ENCODE measurements around the gene PRKCA. TPM values are rescaled to one million over a fixed set of nuclear protein-coding genes. Genes with fewer than 3 reads are reported as not detected.

PRKCA gene
- total and polyA plus RNA-seq, 9 of the 15 experiments (the other 6 are each of a cell fraction or from before 2014, with no cell fraction given) = 3.2 to 33.0 (median 17.8) TPM

DNA sequence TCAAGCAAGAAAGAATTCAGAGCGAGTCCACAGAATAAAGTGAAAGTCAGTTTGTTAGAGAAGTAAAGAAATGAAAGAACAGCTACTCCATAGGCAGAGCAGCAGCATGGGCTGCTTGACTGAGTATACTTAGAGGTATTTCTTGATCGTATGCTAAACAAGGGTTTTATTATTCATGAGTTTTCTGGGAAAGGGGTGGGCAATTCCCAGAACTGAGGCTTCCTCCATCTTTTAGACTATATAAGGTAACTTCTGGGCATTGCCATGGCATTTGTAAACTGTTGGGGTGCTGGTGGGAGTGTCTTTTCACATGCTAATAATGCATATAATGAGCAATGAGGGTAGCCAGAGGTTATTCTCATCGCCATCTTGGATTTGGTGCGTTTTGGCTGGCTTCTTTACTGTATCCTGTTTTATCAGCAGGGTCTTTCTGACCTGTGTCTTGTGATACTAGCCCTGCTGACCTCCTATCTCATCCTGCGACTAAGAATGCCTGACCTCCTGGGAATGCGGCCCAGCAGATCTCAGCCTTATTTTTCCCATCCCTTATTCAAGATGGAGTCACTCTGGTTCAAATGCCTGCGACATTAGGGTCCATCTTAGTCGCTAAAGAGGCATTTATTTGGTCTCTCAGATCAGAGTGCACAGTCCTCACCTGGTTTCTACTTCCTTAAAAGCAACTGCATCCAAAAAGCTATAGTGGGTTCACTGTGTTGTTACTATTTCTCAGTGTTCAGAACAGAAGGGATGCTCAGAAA, 432.0 kb downstream of the PRKCA start (continued):
- TF ChIP-seq POU5F1 (IDR thresholded peaks at IDR 0.05; ENCODE audit: borderline replicate concordance, low read depth, low read length, partially characterized antibody) (no peak), CHD4 (IDR thresholded peaks at IDR 0.05; ENCODE audit: insufficient read depth, insufficient replicate concordance, low read depth, low read length, poor library complexity, severe bottlenecking) (no peak), SMAD2 (IDR thresholded peaks at IDR 0.05; ENCODE audit: low read depth, low read length) (no peak), KLF13 (tag; IDR thresholded peaks at IDR 0.05; ENCODE audit: borderline replicate concordance, low read depth) (peak; percentile 36; the same call in 1 of the 2 replicates), THRAP3 (IDR thresholded peaks at IDR 0.05; ENCODE audit: borderline replicate concordance) (no peak), HMBOX1 (IDR thresholded peaks at IDR 0.05) (no peak), ZBTB43 (CRISPR knock-in tag; IDR thresholded peaks at IDR 0.05) (no peak), KLF6 (CRISPR knock-in tag; IDR thresholded peaks at IDR 0.05; ENCODE audit: borderline replicate concordance) (peak; percentile 72; the same call in 1 of the 2 replicates), ZBTB7A (IDR thresholded peaks at IDR 0.05; ENCODE audit: borderline replicate concordance, control insufficient read depth, low read depth, low read length) (no peak), MAX (CRISPR knock-in tag; IDR thresholded peaks at IDR 0.05) (no peak)
- TF ChIP-seq, protein P1, sequence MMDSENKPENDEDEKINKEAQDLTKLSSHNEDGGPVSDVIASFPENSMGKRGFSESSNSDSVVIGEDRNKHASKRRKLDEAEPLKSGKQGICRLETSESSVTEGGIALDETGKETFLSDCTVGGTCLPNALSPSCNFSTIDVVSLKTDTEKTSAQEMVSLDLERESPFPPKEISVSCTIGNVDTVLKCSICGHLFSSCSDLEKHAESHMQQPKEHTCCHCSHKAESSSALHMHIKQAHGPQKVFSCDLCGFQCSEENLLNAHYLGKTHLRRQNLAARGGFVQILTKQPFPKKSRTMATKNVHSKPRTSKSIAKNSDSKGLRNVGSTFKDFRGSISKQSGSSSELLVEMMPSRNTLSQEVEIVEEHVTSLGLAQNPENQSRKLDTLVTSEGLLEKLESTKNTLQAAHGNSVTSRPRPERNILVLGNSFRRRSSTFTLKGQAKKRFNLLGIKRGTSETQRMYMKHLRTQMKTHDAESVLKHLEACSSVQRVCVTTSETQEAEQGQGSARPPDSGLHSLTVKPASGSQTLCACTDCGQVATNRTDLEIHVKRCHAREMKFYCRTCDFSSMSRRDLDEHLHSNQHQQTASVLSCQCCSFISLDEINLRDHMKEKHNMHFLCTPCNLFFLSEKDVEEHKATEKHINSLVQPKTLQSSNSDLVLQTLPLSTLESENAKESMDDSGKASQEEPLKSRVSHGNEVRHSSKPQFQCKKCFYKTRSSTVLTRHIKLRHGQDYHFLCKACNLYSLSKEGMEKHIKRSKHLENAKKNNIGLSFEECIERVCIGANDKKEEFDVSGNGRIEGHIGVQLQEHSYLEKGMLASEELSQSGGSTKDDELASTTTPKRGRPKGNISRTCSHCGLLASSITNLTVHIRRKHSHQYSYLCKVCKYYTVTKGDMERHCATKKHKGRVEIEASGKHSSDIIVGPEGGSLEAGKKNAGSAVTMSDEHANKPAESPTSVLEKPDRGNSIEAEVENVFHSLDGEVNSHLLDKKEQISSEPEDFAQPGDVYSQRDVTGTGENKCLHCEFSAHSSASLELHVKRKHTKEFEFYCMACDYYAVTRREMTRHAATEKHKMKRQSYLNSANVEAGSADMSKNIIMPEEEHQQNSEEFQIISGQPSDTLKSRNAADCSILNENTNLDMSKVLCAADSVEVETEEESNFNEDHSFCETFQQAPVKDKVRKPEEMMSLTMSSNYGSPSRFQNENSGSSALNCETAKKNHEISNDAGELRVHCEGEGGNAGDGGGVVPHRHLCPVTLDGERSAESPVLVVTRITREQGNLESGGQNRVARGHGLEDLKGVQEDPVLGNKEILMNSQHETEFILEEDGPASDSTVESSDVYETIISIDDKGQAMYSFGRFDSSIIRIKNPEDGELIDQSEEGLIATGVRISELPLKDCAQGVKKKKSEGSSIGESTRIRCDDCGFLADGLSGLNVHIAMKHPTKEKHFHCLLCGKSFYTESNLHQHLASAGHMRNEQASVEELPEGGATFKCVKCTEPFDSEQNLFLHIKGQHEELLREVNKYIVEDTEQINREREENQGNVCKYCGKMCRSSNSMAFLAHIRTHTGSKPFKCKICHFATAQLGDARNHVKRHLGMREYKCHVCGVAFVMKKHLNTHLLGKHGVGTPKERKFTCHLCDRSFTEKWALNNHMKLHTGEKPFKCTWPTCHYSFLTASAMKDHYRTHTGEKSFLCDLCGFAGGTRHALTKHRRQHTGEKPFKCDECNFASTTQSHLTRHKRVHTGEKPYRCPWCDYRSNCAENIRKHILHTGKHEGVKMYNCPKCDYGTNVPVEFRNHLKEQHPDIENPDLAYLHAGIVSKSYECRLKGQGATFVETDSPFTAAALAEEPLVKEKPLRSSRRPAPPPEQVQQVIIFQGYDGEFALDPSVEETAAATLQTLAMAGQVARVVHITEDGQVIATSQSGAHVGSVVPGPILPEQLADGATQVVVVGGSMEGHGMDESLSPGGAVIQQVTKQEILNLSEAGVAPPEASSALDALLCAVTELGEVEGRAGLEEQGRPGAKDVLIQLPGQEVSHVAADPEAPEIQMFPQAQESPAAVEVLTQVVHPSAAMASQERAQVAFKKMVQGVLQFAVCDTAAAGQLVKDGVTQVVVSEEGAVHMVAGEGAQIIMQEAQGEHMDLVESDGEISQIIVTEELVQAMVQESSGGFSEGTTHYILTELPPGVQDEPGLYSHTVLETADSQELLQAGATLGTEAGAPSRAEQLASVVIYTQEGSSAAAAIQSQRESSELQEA (IDR thresholded peaks at IDR 0.05; ENCODE audit: low read depth) = no peak
- TF ChIP-seq, protein P2, sequence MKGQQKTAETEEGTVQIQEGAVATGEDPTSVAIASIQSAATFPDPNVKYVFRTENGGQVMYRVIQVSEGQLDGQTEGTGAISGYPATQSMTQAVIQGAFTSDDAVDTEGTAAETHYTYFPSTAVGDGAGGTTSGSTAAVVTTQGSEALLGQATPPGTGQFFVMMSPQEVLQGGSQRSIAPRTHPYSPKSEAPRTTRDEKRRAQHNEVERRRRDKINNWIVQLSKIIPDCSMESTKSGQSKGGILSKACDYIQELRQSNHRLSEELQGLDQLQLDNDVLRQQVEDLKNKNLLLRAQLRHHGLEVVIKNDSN (CRISPR knock-in tag; IDR thresholded peaks at IDR 0.05) = no peak
- TF ChIP-seq, protein P3, sequence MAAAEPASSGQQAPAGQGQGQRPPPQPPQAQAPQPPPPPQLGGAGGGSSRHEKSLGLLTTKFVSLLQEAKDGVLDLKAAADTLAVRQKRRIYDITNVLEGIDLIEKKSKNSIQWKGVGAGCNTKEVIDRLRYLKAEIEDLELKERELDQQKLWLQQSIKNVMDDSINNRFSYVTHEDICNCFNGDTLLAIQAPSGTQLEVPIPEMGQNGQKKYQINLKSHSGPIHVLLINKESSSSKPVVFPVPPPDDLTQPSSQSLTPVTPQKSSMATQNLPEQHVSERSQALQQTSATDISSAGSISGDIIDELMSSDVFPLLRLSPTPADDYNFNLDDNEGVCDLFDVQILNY (CRISPR knock-in tag; IDR thresholded peaks at IDR 0.05) = no peak

All from K562 (cell line).